DND-41 (cell line): ENCODE data around the gene TMCC1.

ENCODE experiments used
- EZH2 ChIP-seq: IDR thresholded peaks from 3 replicates; pipeline ENCODE4 v1.6.1; 2012; ENCODE audit warnings: borderline replicate concordance, low read depth, mild to moderate bottlenecking, moderate library complexity, low read length, inconsistent platforms; ENCODE audit not compliant: severe bottlenecking
- TF ChIP-seq, protein P1 (sequence below): IDR thresholded peaks from 2 replicates; pipeline ENCODE4 v1.5.1; 2012; ENCODE audit warnings: borderline replicate concordance, low read length, moderate library complexity, mild to moderate bottlenecking; ENCODE audit not compliant: poor library complexity, severe bottlenecking; ENCODE audit errors: extremely low read depth

DNA sequence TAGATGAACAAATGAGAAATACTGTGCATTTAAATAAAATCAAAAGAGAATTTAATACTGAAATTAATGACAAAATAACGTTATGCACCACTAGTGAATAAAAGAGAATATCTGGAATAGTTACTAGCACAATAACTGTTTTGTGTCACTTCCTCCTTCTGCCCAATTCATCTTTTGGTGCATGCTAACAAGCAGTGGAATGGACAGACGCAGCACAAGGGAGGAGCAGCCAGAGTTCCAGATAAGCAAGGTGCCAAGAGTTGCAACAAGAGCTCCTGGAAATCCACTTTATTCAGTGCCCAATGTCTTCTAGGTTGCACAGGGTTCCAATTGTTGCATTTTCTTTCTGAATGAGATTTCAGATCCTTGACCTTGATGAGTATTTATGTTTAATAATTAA, 220.5 kb downstream of the TMCC1 start:
- TF ChIP-seq, protein P1, sequence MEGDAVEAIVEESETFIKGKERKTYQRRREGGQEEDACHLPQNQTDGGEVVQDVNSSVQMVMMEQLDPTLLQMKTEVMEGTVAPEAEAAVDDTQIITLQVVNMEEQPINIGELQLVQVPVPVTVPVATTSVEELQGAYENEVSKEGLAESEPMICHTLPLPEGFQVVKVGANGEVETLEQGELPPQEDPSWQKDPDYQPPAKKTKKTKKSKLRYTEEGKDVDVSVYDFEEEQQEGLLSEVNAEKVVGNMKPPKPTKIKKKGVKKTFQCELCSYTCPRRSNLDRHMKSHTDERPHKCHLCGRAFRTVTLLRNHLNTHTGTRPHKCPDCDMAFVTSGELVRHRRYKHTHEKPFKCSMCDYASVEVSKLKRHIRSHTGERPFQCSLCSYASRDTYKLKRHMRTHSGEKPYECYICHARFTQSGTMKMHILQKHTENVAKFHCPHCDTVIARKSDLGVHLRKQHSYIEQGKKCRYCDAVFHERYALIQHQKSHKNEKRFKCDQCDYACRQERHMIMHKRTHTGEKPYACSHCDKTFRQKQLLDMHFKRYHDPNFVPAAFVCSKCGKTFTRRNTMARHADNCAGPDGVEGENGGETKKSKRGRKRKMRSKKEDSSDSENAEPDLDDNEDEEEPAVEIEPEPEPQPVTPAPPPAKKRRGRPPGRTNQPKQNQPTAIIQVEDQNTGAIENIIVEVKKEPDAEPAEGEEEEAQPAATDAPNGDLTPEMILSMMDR = no peak
- TF ChIP-seq EZH2 = no peak
